HG03039 (cell line): ENCODE results near the gene TIMP4.

ENCODE experiments used
- ATAC-seq: cut with Tn5 transposase; IDR thresholded peaks from one replicate; pipeline ENCODE4 v1.9.1; 2021; ENCODE audit warnings: mild to moderate bottlenecking, moderate library complexity; ENCODE audit not compliant: unreplicated experiment

The TIMP4 gene

GRCh38 chr3:12158387-12159226 is at the start of gene TIMP4:
Gene TIMP4, minus strand, starts transcription at chr3:12158912. Its CDS starts 72 bp downstream, at chr3:12158840.
- ATAC-seq = no peak

DNA sequence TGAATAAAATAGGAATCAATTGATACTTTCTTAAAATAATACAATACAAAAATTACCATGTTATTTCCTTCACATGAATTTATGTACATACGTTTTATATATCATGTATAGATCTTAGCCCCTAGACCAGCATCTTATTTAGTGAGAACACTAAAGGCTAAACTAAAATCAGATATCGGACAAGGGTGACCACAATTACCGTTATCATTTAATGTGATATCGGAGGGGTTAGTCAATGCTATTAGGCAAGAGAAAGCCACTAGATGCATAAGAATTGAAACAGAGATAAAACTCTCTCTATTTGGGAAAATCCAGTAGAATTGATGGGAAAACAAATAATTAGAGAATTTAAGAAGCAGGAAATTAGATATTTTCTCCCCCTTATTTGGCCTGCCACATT is 46.5 kb upstream of the TIMP4 start:
- no peak for ATAC-seq

GRCh38 chr3:12201813-12202212 is 43.1 kb upstream of the TIMP4 start:
- no peak for ATAC-seq

DNA sequence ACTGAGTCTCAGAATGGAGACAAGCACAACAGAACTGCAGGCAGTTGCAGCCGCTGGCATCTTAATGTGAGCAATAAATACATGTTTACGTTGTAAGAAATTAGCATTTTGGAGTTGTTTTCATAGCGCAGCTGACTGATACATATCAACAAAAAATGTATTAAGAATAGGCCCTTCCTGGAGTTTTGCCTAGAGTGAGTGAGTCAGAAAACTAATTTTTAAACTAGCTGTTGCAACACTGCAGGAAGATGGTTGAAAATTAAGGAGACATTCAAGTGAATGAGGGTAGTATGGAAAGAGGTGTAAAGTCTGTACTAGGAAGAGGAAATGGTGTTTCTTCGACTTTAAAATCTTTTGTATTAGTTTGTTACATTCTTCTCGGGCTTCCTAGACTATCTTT is 39.6 kb upstream of the TIMP4 start:
- no peak for ATAC-seq

DNA sequence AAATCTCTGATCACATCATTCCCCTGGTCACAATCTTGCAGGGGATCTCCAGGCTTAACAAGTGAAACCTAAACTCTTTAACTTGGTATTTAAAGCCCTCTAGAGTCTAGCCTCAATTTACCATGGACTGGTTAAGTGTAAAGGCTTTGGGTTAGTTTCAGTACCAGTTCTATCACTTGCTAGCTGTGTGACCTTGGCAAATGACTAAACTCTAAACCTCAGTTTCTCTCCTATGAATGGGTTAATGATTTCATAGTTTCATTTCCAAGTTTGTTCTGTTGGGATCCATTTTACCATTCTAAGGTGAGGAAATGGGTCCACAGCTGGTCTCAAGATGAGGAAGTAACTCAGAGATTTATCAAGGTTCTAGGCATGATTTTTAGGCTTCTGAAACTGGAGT is 38.8 kb upstream of the TIMP4 start:
- peak; percentile 42 for ATAC-seq

- no peak for ATAC-seq
These were observed 38.0 kb upstream of the TIMP4 start for GRCh38 chr3:12196684-12197083.

DNA sequence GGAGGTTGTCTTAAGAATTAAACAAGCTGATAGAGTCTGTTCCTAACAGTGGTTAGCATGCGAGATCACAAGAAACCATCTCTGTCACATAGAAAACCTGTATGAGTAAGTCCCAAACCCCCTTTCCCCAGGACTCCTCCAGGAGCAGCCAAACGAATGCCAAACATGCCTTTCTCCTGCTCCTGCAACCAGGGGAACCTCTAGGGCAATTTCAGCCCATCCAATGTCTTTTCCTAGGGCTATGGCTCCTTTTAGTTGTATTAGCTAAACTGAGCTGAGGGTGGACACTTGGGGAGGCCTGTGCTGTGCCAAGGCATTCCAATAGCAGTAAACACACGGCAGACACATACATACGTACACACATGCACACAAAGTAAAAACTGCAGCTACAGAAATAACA is 36.5 kb upstream of the TIMP4 start:
- no peak for ATAC-seq

- peak; percentile 55 for ATAC-seq
These were observed 36.0 kb upstream of the TIMP4 start for GRCh38 chr3:12194669-12195161.

- no peak for ATAC-seq
These were observed 35.5 kb upstream of the TIMP4 start for GRCh38 chr3:12194209-12194608.

GRCh38 chr3:12193485-12194165 is 34.9 kb upstream of the TIMP4 start:
- ATAC-seq = peak; percentile 40

DNA sequence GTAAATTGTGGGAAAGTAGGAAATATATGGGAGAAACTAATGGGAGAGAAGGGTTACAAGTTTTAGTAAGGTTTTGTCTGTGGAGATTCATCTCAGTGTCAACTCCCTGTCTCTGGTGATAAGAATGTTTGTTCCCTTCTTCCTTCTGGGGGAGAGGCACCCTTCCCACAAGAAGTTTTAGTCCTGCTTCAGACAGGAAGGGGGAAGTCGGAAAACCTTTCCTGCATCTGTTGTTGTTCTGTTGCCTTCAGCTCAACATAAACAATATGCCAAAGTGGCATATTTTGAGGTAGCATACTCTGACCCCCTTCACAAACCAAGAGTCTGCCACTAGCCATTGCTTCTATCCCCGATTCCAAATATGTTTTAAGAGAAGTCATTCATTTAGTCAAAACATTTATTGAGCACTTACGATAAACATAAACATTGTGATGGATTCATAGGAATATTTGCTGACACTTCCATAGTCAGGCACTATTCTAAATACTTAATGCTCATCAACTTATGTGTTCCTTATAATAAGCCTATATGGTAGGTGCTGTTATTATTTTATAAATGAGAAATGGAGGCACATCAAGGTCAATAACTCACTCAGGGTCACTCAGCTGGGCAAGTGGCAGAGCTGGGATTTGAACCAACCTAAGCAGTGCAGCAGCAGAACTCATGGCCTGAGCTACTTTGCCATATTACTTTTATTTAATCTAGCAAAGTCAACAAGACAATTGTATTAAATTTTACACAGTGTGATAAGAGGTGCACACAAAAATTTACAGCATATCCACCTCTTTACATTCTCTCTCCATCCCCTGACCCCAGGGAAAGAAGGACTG is 34.2 kb upstream of the TIMP4 start:
- ATAC-seq = no peak

DNA sequence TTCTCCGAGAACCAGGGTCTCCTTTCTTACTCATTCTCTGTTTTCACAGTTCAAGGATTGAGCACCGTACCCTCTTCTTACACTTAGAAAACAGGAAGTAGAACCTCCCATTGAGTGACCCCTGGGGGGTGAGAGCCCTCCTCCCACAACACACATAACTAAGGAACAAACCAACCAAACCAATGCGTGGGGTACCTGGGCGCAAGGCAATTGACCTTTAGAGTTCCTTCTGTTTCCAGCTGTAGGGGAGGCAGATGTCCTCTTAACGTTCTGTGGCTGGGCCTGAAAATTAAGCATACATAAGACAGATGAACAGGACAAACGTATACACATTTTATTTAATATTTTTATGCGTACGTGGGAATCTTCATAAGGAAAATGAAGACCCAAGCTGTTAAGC is 33.5 kb upstream of the TIMP4 start:
- no peak for ATAC-seq

GRCh38 chr3:12191559-12191958 is 32.8 kb upstream of the TIMP4 start:
- no peak for ATAC-seq

GRCh38 chr3:12190832-12191231 is 32.1 kb upstream of the TIMP4 start:
- no peak for ATAC-seq

GRCh38 chr3:12190221-12190807 is 31.6 kb upstream of the TIMP4 start:
- ATAC-seq = no peak

DNA sequence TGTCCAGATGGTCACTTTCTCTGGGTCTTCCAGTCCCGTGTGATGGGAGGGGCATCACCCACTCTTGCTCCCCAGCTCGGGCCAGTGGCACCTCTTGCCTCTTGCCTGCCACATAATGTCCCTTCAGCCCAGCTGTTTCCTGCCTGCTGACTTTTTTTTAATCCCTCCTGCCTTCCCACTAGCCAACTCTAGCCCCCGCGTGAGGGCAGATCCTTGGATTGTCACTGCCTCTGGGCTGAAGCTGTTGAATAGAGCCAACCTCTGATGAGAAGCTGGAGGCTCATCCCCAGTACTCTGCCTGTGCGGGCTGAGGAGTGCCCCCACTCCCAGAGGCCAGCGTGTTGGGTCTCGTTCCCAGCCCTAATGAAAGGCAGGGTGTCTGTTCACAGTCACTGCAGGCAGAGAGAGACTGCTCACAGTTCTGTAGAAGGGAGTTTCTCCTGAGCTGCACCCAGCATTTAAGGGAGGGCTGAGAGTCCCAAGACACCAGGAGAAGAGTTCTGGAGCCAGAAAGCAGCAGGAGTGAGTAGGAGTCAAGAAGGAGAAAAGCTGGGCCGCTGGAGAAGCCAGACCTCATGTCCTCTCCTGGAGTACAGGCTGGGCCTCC is 30.1 kb upstream of the TIMP4 start:
- no peak for ATAC-seq

DNA sequence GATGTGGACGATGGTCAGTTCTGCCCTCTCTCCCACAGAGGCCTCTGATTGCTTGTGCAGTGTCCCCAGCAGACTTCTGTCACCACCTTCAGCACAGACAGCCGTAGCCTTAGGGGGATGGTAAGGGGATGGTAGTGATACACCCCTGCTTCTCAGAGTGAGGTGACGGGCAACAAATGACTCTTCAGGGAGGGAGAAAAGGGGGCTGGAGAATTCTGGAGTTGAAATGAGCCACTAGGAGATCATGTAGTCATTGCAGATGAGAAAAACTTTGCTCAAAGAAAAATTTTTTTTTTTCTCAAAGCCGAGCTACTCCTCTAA is 29.6 kb upstream of the TIMP4 start:
- ATAC-seq = no peak

DNA sequence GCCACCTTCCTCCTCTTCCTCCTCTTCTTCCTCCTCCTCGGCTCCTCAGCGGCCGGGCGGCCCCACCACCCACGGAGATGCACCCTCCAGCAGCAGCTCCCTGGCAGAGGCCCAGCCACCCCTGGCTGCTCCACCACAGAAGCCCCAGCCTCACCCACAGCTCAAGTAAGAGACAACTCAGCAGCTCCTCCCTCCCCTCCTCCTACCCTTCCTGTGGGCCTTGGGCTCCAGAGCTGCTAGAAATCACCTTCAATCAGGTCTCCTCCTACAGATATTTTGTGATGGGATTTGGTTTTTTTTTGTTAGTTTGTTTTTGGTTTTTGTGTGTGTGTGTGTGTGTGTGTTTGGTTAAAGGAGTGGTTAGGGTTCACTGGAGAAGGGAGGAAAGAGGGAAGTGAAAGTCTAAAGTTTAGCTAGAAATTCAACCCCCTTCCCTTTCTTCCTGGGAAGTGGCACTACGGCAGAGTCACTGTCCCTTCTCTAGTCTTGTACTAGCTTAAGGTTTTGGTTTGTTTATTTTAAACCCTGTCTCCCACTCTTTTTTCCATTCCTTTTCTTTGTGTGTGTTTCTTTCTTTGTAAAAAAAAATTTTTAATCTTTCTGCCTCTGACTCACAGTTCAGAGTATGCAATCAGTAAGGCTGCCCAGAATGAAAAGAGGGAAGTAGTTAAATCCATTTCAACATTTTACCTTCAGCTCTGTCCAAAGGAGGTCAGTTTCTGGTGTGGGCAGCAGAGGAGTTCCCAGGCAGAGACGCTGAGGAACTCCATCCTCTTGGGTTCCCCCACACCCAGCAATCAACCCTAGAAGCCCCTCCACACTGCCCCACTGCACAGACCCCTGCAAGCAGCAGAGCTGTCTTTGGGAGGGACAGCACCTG is 29.0 kb upstream of the TIMP4 start:
- ATAC-seq = peak; percentile 63

- ATAC-seq = no peak
These were observed 28.0 kb upstream of the TIMP4 start for GRCh38 chr3:12186515-12187286.
